ENCODE results near the gene CDH11.
A peak's percentile ranks its signal among the peaks of the same experiment; 100 is the strongest.

CDH11 gene

DNA sequence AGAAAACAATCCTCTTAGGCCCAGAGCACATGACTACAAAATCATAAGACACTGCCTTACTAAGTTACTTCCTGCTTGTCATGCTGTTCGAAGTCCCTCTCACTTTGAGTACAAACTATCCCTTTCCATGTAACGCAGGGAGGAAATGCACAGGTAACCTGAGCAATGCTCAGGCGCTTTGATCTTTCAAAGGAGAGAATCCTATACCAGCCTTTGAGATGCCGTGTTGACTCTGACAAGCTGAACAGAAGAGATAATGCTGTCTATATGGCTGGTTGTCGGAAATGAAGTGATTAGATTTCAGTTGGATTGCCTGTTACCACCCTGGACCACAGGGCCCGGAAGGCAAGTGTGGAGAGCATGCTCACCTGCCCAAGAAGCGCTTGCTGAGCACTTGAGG, 75.9 kb downstream of the CDH11 start:
- Histone ChIP-seq H3K36me3 (ENCODE audit: insufficient read depth, low read length) (peaks cover 3% of the 10 kb centered on the region), H3K9ac (ENCODE audit: low read depth, low read length) (no peak overlapping the region), H3K9me3 (replicated peaks; ENCODE audit: low read length) (no peaks in the 10 kb centered on the region), H3K4me2 (ENCODE audit: low read length) (no peak overlapping the region), H3K4me1 (ENCODE audit: control insufficient read depth, insufficient read depth, low read length) (peaks cover 7% of the 10 kb centered on the region), H3K4me3 (ENCODE audit: low read length) (no peak overlapping the region), H3K27me3 (ENCODE audit: control insufficient read depth, insufficient read depth, low read length) (no peaks in the 10 kb centered on the region)

GRCh38 chr16:65044873-65045272, 77.0 kb downstream of the CDH11 start:
- Histone ChIP-seq H3K9ac (ENCODE audit: low read depth, low read length) (peak overlapping the region; percentile 45), H3K4me2 (ENCODE audit: low read length) (peak overlapping the region; percentile 44), H3K36me3 (ENCODE audit: insufficient read depth, low read length) (peaks cover 5% of the 10 kb centered on the region), H3K9me3 (replicated peaks; ENCODE audit: low read length) (no peaks in the 10 kb centered on the region), H3K4me3 (ENCODE audit: low read length) (no peak overlapping the region), H3K4me1 (ENCODE audit: control insufficient read depth, insufficient read depth, low read length) (peaks cover 7% of the 10 kb centered on the region), H3K27me3 (ENCODE audit: control insufficient read depth, insufficient read depth, low read length) (no peaks in the 10 kb centered on the region)

DNA sequence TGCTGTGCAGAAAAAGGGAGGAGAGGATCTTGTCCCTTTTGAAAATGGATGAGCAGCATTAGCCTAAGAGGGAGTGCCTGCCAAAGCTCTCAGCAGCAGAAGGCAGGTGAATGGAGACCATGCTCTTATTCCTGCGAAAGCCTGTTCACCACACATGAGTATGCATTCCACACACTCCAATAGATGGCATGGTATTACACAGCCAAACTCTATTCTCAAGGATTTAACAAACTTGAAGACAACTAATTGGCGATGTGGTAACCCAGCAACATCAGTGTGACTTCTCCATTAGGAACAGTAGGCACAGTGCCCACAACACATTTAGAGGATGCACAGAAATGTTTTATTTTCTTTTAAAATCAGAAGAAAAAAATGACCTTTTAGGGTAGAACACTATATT, 77.8 kb downstream of the CDH11 start:
- Histone ChIP-seq H3K4me1 (ENCODE audit: control insufficient read depth, insufficient read depth, low read length) (peaks cover 7% of the 10 kb centered on the region), H3K27me3 (ENCODE audit: control insufficient read depth, insufficient read depth, low read length) (no peaks in the 10 kb centered on the region), H3K4me2 (ENCODE audit: low read length) (no peak overlapping the region), H3K36me3 (ENCODE audit: insufficient read depth, low read length) (peaks cover 5% of the 10 kb centered on the region), H3K4me3 (ENCODE audit: low read length) (no peak overlapping the region), H3K9me3 (replicated peaks; ENCODE audit: low read length) (no peaks in the 10 kb centered on the region), H3K9ac (ENCODE audit: low read depth, low read length) (no peak overlapping the region)

DNA sequence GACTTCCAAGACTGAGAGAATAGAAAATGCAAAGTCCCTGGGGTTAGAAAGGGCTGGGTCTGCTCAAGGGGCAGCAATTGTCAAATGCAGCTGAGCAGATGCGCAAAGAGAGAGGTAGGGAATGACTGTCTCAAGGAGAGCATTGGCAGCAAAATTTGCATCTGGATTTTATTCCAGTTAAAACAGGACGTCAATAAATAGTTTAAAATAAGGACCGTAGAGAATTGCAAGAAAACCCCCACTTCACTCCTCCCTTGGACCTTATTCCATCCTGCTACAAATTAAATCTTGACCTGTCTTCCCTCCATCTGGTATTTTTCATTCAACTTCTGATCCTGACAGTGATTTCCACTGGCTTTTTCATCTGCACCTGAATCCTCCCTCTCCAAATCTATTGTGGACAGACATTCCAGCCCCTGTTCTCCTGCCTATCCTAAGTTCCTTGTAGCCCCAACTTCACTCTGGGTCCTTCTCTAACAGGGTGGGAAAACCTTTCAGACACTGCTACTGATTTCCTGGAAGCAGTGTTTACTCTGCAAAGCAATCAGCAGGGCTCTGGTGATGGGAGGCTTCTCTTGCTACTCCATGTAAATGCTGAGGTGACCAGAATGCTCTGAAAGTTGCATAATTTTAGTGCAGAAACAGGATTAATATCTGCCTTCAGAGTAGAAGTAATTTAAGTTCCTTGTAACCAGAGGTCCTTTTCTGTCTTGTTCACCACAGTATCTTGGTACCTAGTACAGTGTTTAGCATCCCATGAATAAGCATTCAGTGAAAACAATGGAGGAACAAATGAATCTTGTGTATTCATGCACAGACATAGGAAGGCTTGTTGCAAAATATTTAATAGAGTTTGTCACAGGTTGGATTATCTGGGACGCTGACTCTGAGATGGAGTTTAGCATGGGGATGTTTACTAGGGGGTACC, 79.2 kb downstream of the CDH11 start:
- Histone ChIP-seq H3K27me3 (ENCODE audit: control insufficient read depth, insufficient read depth, low read length) (no peaks in the 10 kb centered on the region), H3K9ac (ENCODE audit: low read depth, low read length) (no peak overlapping the region), H3K9me3 (replicated peaks; ENCODE audit: low read length) (no peaks in the 10 kb centered on the region), H3K36me3 (ENCODE audit: insufficient read depth, low read length) (peaks cover 5% of the 10 kb centered on the region), H3K4me2 (ENCODE audit: low read length) (no peak overlapping the region), H3K4me3 (ENCODE audit: low read length) (no peak overlapping the region), H3K4me1 (ENCODE audit: control insufficient read depth, insufficient read depth, low read length) (peaks cover 7% of the 10 kb centered on the region)

DNA sequence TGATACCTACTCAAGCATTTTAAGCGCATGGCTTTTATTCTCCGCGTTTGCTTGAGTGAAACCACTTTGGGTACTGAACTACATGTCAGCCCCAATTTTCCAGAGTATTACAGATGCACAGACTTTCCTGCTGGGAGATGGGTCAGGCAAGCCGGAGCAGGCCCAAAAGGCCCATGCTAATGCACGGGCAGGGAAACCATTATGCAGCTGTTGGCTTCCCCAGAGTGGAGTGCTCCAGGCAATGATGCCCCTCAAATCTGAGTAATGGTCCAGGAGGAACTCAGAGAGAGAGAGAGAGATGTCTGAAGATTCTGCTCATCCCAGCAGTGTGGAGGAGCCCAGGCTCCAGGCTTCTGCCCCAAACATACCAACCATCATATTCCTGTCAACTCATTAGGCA, 80.2 kb downstream of the CDH11 start:
- H3K4me3 ChIP-seq (ENCODE audit: low read length): no peak overlapping the region
- H3K4me1 ChIP-seq (ENCODE audit: control insufficient read depth, insufficient read depth, low read length): peaks cover 7% of the 10 kb centered on the region
- H3K27me3 ChIP-seq (ENCODE audit: control insufficient read depth, insufficient read depth, low read length): no peaks in the 10 kb centered on the region
- peaks cover 5% of the 10 kb centered on the region for H3K36me3 ChIP-seq (ENCODE audit: insufficient read depth, low read length)
- no peak overlapping the region for H3K9ac ChIP-seq (ENCODE audit: low read depth, low read length)
- H3K9me3 ChIP-seq (replicated peaks; ENCODE audit: low read length): no peaks in the 10 kb centered on the region
- H3K4me2 ChIP-seq (ENCODE audit: low read length): no peak overlapping the region

DNA sequence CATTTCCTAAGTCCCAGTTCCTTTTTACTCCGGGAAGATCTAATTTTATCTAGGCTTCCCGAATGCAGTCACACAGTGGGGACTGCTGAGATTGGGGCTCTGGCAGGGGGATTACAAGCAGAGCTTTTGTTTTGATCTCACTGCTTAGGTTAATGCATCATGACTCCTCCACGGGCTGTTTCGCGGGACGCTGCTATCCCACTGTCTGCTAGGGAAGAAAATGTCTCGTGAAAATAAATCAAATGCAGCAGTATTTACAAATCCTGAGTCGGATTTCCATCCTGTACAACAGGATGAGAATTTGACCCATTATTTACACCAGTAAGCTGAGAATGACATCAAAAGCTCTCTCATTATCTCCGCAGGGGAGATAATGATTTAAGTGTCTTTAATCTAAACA, 83.8 kb downstream of the CDH11 start:
- H3K4me1 ChIP-seq (ENCODE audit: control insufficient read depth, insufficient read depth, low read length): no peaks in the 10 kb centered on the region
- H3K9ac ChIP-seq (ENCODE audit: low read depth, low read length): no peak overlapping the region
- peaks cover 5% of the 10 kb centered on the region for H3K36me3 ChIP-seq (ENCODE audit: insufficient read depth, low read length)

DNA sequence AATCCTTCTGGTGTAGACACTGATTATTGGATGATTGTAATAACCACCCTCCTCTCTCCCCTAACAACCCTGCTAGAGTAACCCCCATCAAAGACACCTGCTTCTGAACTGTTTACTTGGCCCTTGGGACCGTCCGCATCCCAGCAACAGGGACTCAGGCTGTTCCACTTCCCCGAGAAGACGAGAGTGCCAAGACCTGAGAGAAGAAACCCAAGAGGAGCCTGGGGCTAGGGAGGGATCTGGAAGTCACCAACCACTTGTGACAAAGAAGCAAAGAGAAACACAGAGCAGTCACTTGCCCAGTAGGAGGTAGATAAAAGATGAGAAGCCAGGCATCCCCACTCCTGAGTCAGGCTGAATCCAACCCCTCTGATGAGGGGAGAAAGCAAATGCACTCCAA, 84.3 kb downstream of the CDH11 start:
- Histone ChIP-seq H3K4me1 (ENCODE audit: control insufficient read depth, insufficient read depth, low read length) (peaks cover 2% of the 10 kb centered on the region), H3K4me3 (ENCODE audit: low read length) (no peak overlapping the region), H3K4me2 (ENCODE audit: low read length) (no peak overlapping the region), H3K9me3 (replicated peaks; ENCODE audit: low read length) (no peaks in the 10 kb centered on the region), H3K27me3 (ENCODE audit: control insufficient read depth, insufficient read depth, low read length) (no peaks in the 10 kb centered on the region), H3K36me3 (ENCODE audit: insufficient read depth, low read length) (peaks cover 5% of the 10 kb centered on the region), H3K9ac (ENCODE audit: low read depth, low read length) (no peak overlapping the region)

More for the DNA sequence above, 83.8 kb downstream of the CDH11 start:
- Histone ChIP-seq H3K9me3 (replicated peaks; ENCODE audit: low read length) (no peaks in the 10 kb centered on the region), H3K27me3 (ENCODE audit: control insufficient read depth, insufficient read depth, low read length) (no peaks in the 10 kb centered on the region), H3K4me2 (ENCODE audit: low read length) (no peak overlapping the region), H3K4me3 (ENCODE audit: low read length) (no peak overlapping the region)

GRCh38 chr16:65034915-65035314, 86.9 kb downstream of the CDH11 start:
- H3K9me3 ChIP-seq (replicated peaks; ENCODE audit: low read length): no peaks in the 10 kb centered on the region
- no peak overlapping the region for H3K4me2 ChIP-seq (ENCODE audit: low read length)
- no peak overlapping the region for H3K9ac ChIP-seq (ENCODE audit: low read depth, low read length)
- H3K36me3 ChIP-seq (ENCODE audit: insufficient read depth, low read length): peaks cover 4% of the 10 kb centered on the region
- no peaks in the 10 kb centered on the region for H3K27me3 ChIP-seq (ENCODE audit: control insufficient read depth, insufficient read depth, low read length)
- peaks cover 5% of the 10 kb centered on the region for H3K4me1 ChIP-seq (ENCODE audit: control insufficient read depth, insufficient read depth, low read length)
- no peak overlapping the region for H3K4me3 ChIP-seq (ENCODE audit: low read length)

DNA sequence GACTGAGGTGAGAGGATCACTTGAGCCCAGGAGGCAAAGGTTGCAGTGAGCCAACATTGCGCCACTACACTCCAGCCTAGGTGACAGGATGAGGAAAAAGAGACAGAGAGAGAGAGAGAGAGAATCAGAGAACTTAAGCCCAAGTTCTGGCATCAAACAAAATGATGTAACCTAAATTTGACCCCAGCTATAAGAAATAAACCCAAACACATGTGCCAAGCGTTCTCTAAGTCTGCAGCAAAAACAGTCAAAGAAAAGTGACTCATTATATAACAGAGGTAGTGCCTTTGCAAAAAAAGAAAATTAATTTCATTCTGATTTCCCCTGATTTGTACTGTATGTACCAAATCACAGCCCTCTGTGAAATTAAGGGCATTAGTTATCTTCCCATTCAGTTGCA, 89.5 kb downstream of the CDH11 start:
- Histone ChIP-seq H3K4me1 (ENCODE audit: control insufficient read depth, insufficient read depth, low read length) (peaks cover 5% of the 10 kb centered on the region), H3K9ac (ENCODE audit: low read depth, low read length) (no peak overlapping the region), H3K27me3 (ENCODE audit: control insufficient read depth, insufficient read depth, low read length) (no peaks in the 10 kb centered on the region), H3K4me2 (ENCODE audit: low read length) (no peak overlapping the region), H3K9me3 (replicated peaks; ENCODE audit: low read length) (no peaks in the 10 kb centered on the region), H3K36me3 (ENCODE audit: insufficient read depth, low read length) (peaks cover 4% of the 10 kb centered on the region), H3K4me3 (ENCODE audit: low read length) (no peak overlapping the region)

DNA sequence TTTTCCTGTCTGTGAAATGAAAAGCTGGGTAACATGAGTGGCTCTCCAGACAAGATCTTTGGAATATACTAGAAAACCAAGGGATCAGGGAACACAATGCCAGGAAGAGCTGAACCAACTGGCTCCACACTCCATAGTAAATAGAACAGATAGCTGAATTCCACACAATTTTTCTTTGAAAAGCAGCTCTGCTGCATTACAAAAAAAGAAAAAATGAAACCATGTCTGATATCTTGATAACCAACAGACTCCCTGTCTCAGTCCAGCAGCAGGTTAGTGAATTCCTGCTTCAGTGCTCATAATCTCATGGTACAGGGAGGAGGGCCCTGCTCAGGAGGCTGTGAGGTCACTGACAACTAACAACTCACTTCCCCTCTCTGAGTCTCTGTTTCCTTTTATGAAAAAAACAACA, 97.1 kb downstream of the CDH11 start:
- no peaks in the 10 kb centered on the region for H3K27me3 ChIP-seq (ENCODE audit: control insufficient read depth, insufficient read depth, low read length)
- no peaks in the 10 kb centered on the region for H3K9me3 ChIP-seq (replicated peaks; ENCODE audit: low read length)
- no peaks in the 10 kb centered on the region for H3K36me3 ChIP-seq (ENCODE audit: insufficient read depth, low read length)
- no peak overlapping the region for H3K4me3 ChIP-seq (ENCODE audit: low read length)
- H3K4me1 ChIP-seq (ENCODE audit: control insufficient read depth, insufficient read depth, low read length): peaks cover 8% of the 10 kb centered on the region
- H3K9ac ChIP-seq (ENCODE audit: low read depth, low read length): no peak overlapping the region
- H3K4me2 ChIP-seq (ENCODE audit: low read length): no peak overlapping the region

DNA sequence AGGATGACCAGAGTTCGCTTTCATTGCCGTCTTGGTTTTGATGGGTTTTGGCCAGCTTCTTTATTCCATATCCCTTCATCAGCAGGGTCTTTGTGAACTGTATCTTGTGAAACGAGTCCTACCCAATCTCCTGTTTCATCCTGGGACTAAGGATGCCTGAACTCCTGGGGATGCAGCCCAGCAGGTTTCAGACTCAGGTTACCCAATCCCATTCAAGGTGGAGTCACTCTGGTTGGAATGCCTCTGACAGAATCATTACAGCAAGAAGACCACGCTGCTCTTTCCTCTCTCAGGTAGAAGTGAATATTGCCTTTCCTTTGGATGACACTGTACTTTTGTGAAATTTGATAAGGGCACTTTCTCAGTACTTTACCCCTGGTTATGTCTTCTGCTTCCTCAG, 98.1 kb downstream of the CDH11 start:
- H3K9me3 ChIP-seq (replicated peaks; ENCODE audit: low read length): no peaks in the 10 kb centered on the region
- no peak overlapping the region for H3K4me2 ChIP-seq (ENCODE audit: low read length)
- H3K36me3 ChIP-seq (ENCODE audit: insufficient read depth, low read length): no peaks in the 10 kb centered on the region
- H3K4me1 ChIP-seq (ENCODE audit: control insufficient read depth, insufficient read depth, low read length): peaks cover 8% of the 10 kb centered on the region
- H3K4me3 ChIP-seq (ENCODE audit: low read length): no peak overlapping the region
- H3K9ac ChIP-seq (ENCODE audit: low read depth, low read length): no peak overlapping the region
- no peaks in the 10 kb centered on the region for H3K27me3 ChIP-seq (ENCODE audit: control insufficient read depth, insufficient read depth, low read length)

All from skeletal muscle satellite cell (primary cell).